Omental fat pad (tissue), 4 donors: ENCODE data around the gene ABCG4. TPM values are rescaled to one million over a fixed set of nuclear protein-coding genes. Genes with fewer than 3 reads are reported as not detected.

Experiments used
- ATAC-seq: fragments of 150-250 bp; one replicate; pipeline ENCODE4 v1.9.1; 2016; ENCODE audit warnings: mild to moderate bottlenecking, moderate library complexity; ENCODE audit not compliant: low FRiP score
- DNase-seq: peaks from one replicate; pipeline ENCODE4 v3.0.0-alpha.2; 2019; ENCODE audit warnings: low spot score
- CTCF ChIP-seq, 3 donors: fragments of 450-650 bp; IDR thresholded peaks; one replicate each; pipeline ENCODE4 v1.5.1; 2016 to 2017; ENCODE audit warnings: antibody characterized with exemption in 3 of 3, mild to moderate bottlenecking in 3 of 3, moderate library complexity in 2 of 3
- total RNA-seq, 4 donors: library from RNA; depleted of rRNA; stranded (reverse); fragments of >200 nt; gene quantifications; one replicate each; pipeline ENCODE4 v1.1.0, GENCODE V29; 2016

The ABCG4 gene
- total RNA-seq, 4 donors from 2014 or later: 0.09 to 0.32 TPM; not detected in 2

- DNase-seq: no peak
- TF ChIP-seq CTCF (IDR thresholded peaks at IDR 0.05): no peak
- ATAC-seq: no peak
Observed at GRCh38 chr11:119172513-119172912, 23.7 kb downstream of the ABCG4 start.

- TF ChIP-seq CTCF (IDR thresholded peaks at IDR 0.05): no peak
- no peak for DNase-seq
- no peak for ATAC-seq
Observed at GRCh38 chr11:119173453-119173852, 24.6 kb downstream of the ABCG4 start.

GRCh38 chr11:119175493-119176077, 26.7 kb downstream of the ABCG4 start:
- ATAC-seq: no peak
- TF ChIP-seq CTCF (IDR thresholded peaks at IDR 0.05): no peak

GRCh38 chr11:119178166-119178680, 29.4 kb downstream of the ABCG4 start:
- TF ChIP-seq CTCF (IDR thresholded peaks at IDR 0.05): no peak
- DNase-seq (no peak), ATAC-seq (no peak)

More at GRCh38 chr11:119175493-119176077, 26.7 kb downstream of the ABCG4 start:
- DNase-seq: no peak

GRCh38 chr11:119179342-119179741, 30.5 kb downstream of the ABCG4 start:
- no peak for ATAC-seq
- no peak for DNase-seq
- TF ChIP-seq CTCF (IDR thresholded peaks at IDR 0.05): no peak

- no peak for ATAC-seq
- TF ChIP-seq CTCF (IDR thresholded peaks at IDR 0.05): no peak
- no peak for DNase-seq
Observed at GRCh38 chr11:119179983-119180382, 31.1 kb downstream of the ABCG4 start.
